Measurements from ENCODE around the gene PDCD2L. TPM values are rescaled to one million over a fixed set of nuclear protein-coding genes. Genes with fewer than 3 reads are reported as not detected.

The PDCD2L gene
- total RNA-seq = 1 to 10 TPM; 5.6 to 6.0 TPM
- polyA plus RNA-seq = 10 to 100 TPM in 1 of 2 donors, 1 to 10 TPM in 1; 6.1 to 12.3 TPM
- long read RNA-seq, donor 1, partial matches to known transcripts = 0 of 4 reads
- long read RNA-seq, donor 1, other reads (novel, unspliced or antisense) = 0 of 4 reads
- long read RNA-seq, donor 2, partial matches to known transcripts = 1 of 3 reads
- long read RNA-seq, donor 2, other reads (novel, unspliced or antisense) = 0 of 3 reads

GRCh38 chr19:34404109-34404909 is at the start of gene PDCD2L:
PDCD2L (plus strand) TSS chr19:34404399; CDS start chr19:34404431, 32 bp downstream.
- ATAC-seq (ENCODE audit: low FRiP score) (peak; percentile 93), DNase-seq (peak; percentile 93 to 98)
- Histone ChIP-seq H3K4me1 (ENCODE audit: control insufficient read depth in 1 of 2, insufficient read depth in 2 of 2, low read length in 2 of 2) (no peaks in the 10 kb centered on the region), H3K9me3 (ENCODE audit: control insufficient read depth, low read length) (no peaks in the 10 kb centered on the region), H3K36me3 (ENCODE audit: control insufficient read depth in 1 of 2, insufficient read depth in 2 of 2, low read length in 1 of 2) (peaks cover under 1 to 3% of the 10 kb centered on the region in 2 donors), H3K27ac (ENCODE audit: low read depth in 1 of 2, low read length in 2 of 2) (no peak within 1 kb of the TSS), H3K4me3 (ENCODE audit: low read length in 2 of 2) (peak within 1 kb of the TSS; percentile 59 to 86), H3K27me3 (ENCODE audit: control insufficient read depth in 1 of 2, insufficient read depth in 2 of 2, low read length in 1 of 2) (no peaks in the 10 kb centered on the region)
- intact Hi-C loops (cut with DNase I) = loop anchor here (5.0 kb wide), 1 partner anchor 98 kb away; no protein-coding TSS in a partner anchor
- 0% methylated on average over 68 to 69 of the region's 69 CpGs for WGBS, 2 donors

- peak in 1 of 2 donors; percentile 62 for DNase-seq
- 94 to 95% methylated on average over 8 of the region's 8 CpGs for WGBS, 2 donors
These were observed 49.0 kb upstream of the PDCD2L start for GRCh38 chr19:34355201-34355600.

GRCh38 chr19:34356875-34357274 is 47.3 kb upstream of the PDCD2L start:
- Histone ChIP-seq H3K27me3 (ENCODE audit: control insufficient read depth in 1 of 2, insufficient read depth in 2 of 2, low read length in 1 of 2) (no peaks in the 10 kb centered on the region), H3K36me3 (ENCODE audit: control insufficient read depth in 1 of 2, insufficient read depth in 2 of 2, low read length in 1 of 2) (peaks cover 0 to 4% of the 10 kb centered on the region in 2 donors), H3K9me3 (ENCODE audit: control insufficient read depth, low read length) (no peaks in the 10 kb centered on the region), H3K4me1 (ENCODE audit: control insufficient read depth in 1 of 2, insufficient read depth in 2 of 2, low read length in 2 of 2) (no peaks in the 10 kb centered on the region), H3K4me3 (ENCODE audit: low read length in 2 of 2) (no peak overlapping the region), H3K27ac (ENCODE audit: low read depth in 1 of 2, low read length in 2 of 2) (no peak overlapping the region)
- ATAC-seq (ENCODE audit: low FRiP score) (no peak), DNase-seq (peak in 1 of 2 donors; percentile 30)
- intact Hi-C loops (cut with DNase I) = loop anchor here in 1 of 2 donors (5.0 kb wide), 1 partner anchor 75 kb away; no protein-coding TSS in a partner anchor
- WGBS, 2 donors = 91 to 92% methylated on average over 4 of the region's 4 CpGs

More at GRCh38 chr19:34355201-34355600, 49.0 kb upstream of the PDCD2L start:
- no peaks in the 10 kb centered on the region for H3K9me3 ChIP-seq (ENCODE audit: control insufficient read depth, low read length)
- H3K27ac ChIP-seq (ENCODE audit: low read depth in 1 of 2, low read length in 2 of 2) = no peak overlapping the region
- intact Hi-C loops (cut with DNase I) = loop anchor here in 1 of 2 donors (5.0 kb wide), 1 partner anchor 77 kb away; no protein-coding TSS in a partner anchor
- H3K27me3 ChIP-seq (ENCODE audit: control insufficient read depth in 1 of 2, insufficient read depth in 2 of 2, low read length in 1 of 2) = no peaks in the 10 kb centered on the region
- H3K4me3 ChIP-seq (ENCODE audit: low read length in 2 of 2) = no peak overlapping the region
- no peaks in the 10 kb centered on the region for H3K4me1 ChIP-seq (ENCODE audit: control insufficient read depth in 1 of 2, insufficient read depth in 2 of 2, low read length in 2 of 2)
- peaks cover 0 to 7% of the 10 kb centered on the region in 2 donors for H3K36me3 ChIP-seq (ENCODE audit: control insufficient read depth in 1 of 2, insufficient read depth in 2 of 2, low read length in 1 of 2)
- no peak for ATAC-seq (ENCODE audit: low FRiP score)

- Histone ChIP-seq H3K4me3 (ENCODE audit: low read length in 2 of 2) (no peak overlapping the region), H3K36me3 (ENCODE audit: control insufficient read depth in 1 of 2, insufficient read depth in 2 of 2, low read length in 1 of 2) (peaks cover 0 to 4% of the 10 kb centered on the region in 2 donors), H3K27me3 (ENCODE audit: control insufficient read depth in 1 of 2, insufficient read depth in 2 of 2, low read length in 1 of 2) (no peaks in the 10 kb centered on the region), H3K9me3 (ENCODE audit: control insufficient read depth, low read length) (no peaks in the 10 kb centered on the region), H3K27ac (ENCODE audit: low read depth in 1 of 2, low read length in 2 of 2) (no peak overlapping the region), H3K4me1 (ENCODE audit: control insufficient read depth in 1 of 2, insufficient read depth in 2 of 2, low read length in 2 of 2) (no peaks in the 10 kb centered on the region)
- ATAC-seq (ENCODE audit: low FRiP score) (no peak), DNase-seq (no peak)
- WGBS, 2 donors = 86 to 88% methylated on average over 4 of the region's 4 CpGs
- intact Hi-C loops (cut with DNase I) = loop anchor here in 1 of 2 donors (5.0 kb wide), 1 partner anchor 75 kb away; no protein-coding TSS in a partner anchor
These were observed 46.8 kb upstream of the PDCD2L start for GRCh38 chr19:34357431-34357830.

GRCh38 chr19:34359140-34359953 is 44.9 kb upstream of the PDCD2L start:
- H3K9me3 ChIP-seq (ENCODE audit: control insufficient read depth, low read length) = no peaks in the 10 kb centered on the region
- peak; percentile 98 to 99 for DNase-seq
- peak; percentile 97 for ATAC-seq (ENCODE audit: low FRiP score)
- WGBS, 2 donors = 3 to 4% methylated on average over 61 of the region's 61 CpGs
- peak overlapping the region; percentile 4 to 7 for H3K4me3 ChIP-seq (ENCODE audit: low read length in 2 of 2)
- intact Hi-C loops (cut with DNase I) = loop anchor here in 1 of 2 donors (5.0 kb wide), 1 partner anchor 73 kb away; no protein-coding TSS in a partner anchor
- peak overlapping the region in 1 of 2 donors; percentile 37 for H3K27ac ChIP-seq (ENCODE audit: low read depth in 1 of 2, low read length in 2 of 2)
- H3K36me3 ChIP-seq (ENCODE audit: control insufficient read depth in 1 of 2, insufficient read depth in 2 of 2, low read length in 1 of 2) = peaks cover 0 to 2% of the 10 kb centered on the region in 2 donors
- no peaks in the 10 kb centered on the region for H3K4me1 ChIP-seq (ENCODE audit: control insufficient read depth in 1 of 2, insufficient read depth in 2 of 2, low read length in 2 of 2)
- H3K27me3 ChIP-seq (ENCODE audit: control insufficient read depth in 1 of 2, insufficient read depth in 2 of 2, low read length in 1 of 2) = no peaks in the 10 kb centered on the region

GRCh38 chr19:34359954-34360315 is 44.3 kb upstream of the PDCD2L start:
- DNase-seq = no peak
- ATAC-seq (ENCODE audit: low FRiP score) = no peak
- WGBS, 2 donors = 55 to 62% methylated on average over 7 of the region's 7 CpGs
- intact Hi-C loops (cut with DNase I) = loop anchor here in 1 of 2 donors (5.0 kb wide), 1 partner anchor 72 kb away; no protein-coding TSS in a partner anchor
- H3K9me3 ChIP-seq (ENCODE audit: control insufficient read depth, low read length) = no peaks in the 10 kb centered on the region
- H3K4me1 ChIP-seq (ENCODE audit: control insufficient read depth in 1 of 2, insufficient read depth in 2 of 2, low read length in 2 of 2) = no peaks in the 10 kb centered on the region
- H3K36me3 ChIP-seq (ENCODE audit: control insufficient read depth in 1 of 2, insufficient read depth in 2 of 2, low read length in 1 of 2) = peaks cover 0 to 2% of the 10 kb centered on the region in 2 donors
- peak overlapping the region in 1 of 2 donors; percentile 37 for H3K27ac ChIP-seq (ENCODE audit: low read depth in 1 of 2, low read length in 2 of 2)
- H3K27me3 ChIP-seq (ENCODE audit: control insufficient read depth in 1 of 2, insufficient read depth in 2 of 2, low read length in 1 of 2) = no peaks in the 10 kb centered on the region
- H3K4me3 ChIP-seq (ENCODE audit: low read length in 2 of 2) = no peak overlapping the region

GRCh38 chr19:34360354-34360909 is 43.8 kb upstream of the PDCD2L start:
- intact Hi-C loops (cut with DNase I) = no loop called here
- WGBS, 2 donors = 88% methylated on average over 9 of the region's 9 CpGs

GRCh38 chr19:34362679-34363069 is 41.5 kb upstream of the PDCD2L start:
- intact Hi-C loops (cut with DNase I) = no loop called here
- ATAC-seq (ENCODE audit: low FRiP score) = no peak

More at GRCh38 chr19:34360354-34360909, 43.8 kb upstream of the PDCD2L start:
- DNase-seq (no peak), ATAC-seq (ENCODE audit: low FRiP score) (no peak)
- no peaks in the 10 kb centered on the region for H3K4me1 ChIP-seq (ENCODE audit: control insufficient read depth in 1 of 2, insufficient read depth in 2 of 2, low read length in 2 of 2)
- no peak overlapping the region for H3K27ac ChIP-seq (ENCODE audit: low read depth in 1 of 2, low read length in 2 of 2)
- no peaks in the 10 kb centered on the region for H3K9me3 ChIP-seq (ENCODE audit: control insufficient read depth, low read length)
- no peak overlapping the region for H3K4me3 ChIP-seq (ENCODE audit: low read length in 2 of 2)
- no peaks in the 10 kb centered on the region for H3K27me3 ChIP-seq (ENCODE audit: control insufficient read depth in 1 of 2, insufficient read depth in 2 of 2, low read length in 1 of 2)
- no peaks in the 10 kb centered on the region for H3K36me3 ChIP-seq (ENCODE audit: control insufficient read depth in 1 of 2, insufficient read depth in 2 of 2, low read length in 1 of 2)

More at GRCh38 chr19:34362679-34363069, 41.5 kb upstream of the PDCD2L start:
- Histone ChIP-seq H3K4me3 (ENCODE audit: low read length in 2 of 2) (no peak overlapping the region), H3K36me3 (ENCODE audit: control insufficient read depth in 1 of 2, insufficient read depth in 2 of 2, low read length in 1 of 2) (no peaks in the 10 kb centered on the region), H3K27me3 (ENCODE audit: control insufficient read depth in 1 of 2, insufficient read depth in 2 of 2, low read length in 1 of 2) (no peaks in the 10 kb centered on the region), H3K27ac (ENCODE audit: low read depth in 1 of 2, low read length in 2 of 2) (no peak overlapping the region), H3K9me3 (ENCODE audit: control insufficient read depth, low read length) (no peaks in the 10 kb centered on the region), H3K4me1 (ENCODE audit: control insufficient read depth in 1 of 2, insufficient read depth in 2 of 2, low read length in 2 of 2) (peaks cover 0 to 2% of the 10 kb centered on the region in 2 donors)
- WGBS, 2 donors = 60 to 66% methylated on average over 3 of the region's 3 CpGs
- DNase-seq = no peak

All from aorta (tissue), 5 donors.